GM21367 (cell line): ENCODE results near the gene SPNS2.

Experiments used
- ATAC-seq: cut with Tn5 transposase; IDR thresholded peaks from one replicate; pipeline ENCODE4 v1.9.1; 2021; ENCODE audit not compliant: unreplicated experiment

The SPNS2 gene

DNA sequence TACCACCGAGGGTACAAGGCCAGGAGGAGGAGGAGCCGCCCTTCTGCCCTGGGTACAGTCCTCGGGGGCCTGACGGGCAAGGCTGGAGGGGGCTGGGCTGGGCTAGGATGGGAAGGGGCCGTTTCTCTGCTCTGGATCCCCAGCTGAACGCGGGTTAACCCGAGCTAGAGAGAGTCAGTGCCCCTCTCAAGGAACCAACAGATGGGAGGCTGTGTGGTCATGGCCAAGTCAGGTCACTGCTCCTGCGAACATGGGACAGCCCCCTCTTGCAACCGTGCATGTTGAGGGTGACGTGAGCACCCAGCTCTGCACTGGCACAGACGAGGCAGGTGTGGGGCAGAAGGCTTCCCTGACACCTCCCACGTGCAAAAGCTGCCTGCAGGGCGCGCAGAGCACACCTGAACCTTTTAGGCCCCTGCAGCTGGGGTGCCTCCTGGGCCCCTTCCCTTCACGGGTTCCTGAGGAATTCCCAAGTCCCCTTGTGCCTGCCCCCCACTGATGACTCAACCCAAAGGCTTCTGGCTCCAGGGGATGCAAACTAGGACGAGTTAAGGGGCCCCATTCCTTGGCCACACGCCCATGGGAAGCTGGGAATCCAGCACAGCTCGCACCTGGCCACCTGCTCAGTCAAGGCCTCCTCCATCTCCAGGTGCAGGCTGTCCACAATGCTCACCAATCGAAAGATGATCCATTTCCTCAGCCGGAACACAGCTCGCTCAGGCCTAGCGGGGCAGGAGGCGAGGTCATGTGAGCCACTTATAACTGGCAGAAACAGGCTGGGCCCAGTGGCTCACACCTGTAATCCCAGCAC lies 50.2 kb downstream of the SPNS2 start:
- no peak for ATAC-seq

DNA sequence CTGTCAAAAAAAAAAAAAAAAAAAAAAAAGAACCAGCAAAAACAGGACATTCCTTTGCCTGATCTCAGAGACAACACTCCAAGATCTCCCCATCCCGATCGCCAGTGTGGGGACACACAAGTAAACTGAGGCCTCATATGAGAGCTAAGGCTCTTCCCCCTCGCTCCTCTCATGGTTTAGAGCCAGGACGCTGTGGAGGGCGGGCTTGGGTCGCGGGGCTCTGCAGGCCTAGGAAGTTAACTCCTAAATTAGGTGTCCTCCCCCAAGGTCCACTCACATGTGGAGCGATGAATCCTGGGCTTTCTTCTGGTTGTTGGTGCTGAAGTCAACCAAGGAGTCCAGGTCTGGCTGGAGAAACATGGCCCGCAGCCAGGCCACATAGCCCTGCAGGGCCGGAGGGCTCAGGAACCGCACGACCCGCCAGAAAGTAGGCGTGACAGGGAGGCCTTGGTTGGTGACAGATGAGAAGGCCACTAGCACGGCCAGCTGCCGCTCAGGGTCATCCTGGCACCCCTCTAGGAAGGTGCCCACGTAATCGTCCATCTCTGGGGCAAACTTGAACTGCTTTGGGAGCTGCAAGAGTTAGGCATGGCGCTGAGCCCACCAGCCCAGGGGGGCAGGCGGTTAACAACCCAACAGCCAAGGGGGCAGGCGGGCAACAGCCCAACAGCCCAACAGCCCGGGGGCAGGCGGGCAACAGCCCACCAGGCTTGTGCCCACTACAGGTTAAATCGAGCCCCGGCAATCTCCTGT lies 51.3 kb downstream of the SPNS2 start:
- no peak for ATAC-seq

DNA sequence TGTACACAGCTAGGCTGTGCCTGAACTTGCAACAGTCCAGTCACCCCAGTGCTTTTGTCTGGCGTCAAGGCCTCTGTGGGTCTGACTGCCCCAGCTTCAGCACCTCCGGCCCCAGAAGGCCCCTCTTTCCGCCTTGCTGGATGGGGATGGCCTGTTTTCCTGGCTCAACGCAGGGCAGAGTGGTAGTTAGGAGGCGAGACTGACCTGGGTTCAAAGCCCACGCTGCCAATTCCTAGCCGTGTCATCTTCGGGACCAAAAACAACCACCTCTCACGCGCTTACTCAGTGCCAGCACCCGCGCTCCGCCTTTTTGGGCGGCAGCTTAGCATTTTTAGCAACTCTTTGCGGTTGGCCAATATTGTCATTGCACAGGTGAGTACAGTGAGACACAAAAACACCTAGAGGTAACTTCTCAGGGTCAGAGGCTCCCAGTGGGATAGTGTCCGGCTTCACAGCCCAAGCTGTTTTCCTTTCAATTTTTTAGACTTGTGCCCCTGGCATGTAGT lies 51.9 kb downstream of the SPNS2 start:
- ATAC-seq, result no peak

DNA sequence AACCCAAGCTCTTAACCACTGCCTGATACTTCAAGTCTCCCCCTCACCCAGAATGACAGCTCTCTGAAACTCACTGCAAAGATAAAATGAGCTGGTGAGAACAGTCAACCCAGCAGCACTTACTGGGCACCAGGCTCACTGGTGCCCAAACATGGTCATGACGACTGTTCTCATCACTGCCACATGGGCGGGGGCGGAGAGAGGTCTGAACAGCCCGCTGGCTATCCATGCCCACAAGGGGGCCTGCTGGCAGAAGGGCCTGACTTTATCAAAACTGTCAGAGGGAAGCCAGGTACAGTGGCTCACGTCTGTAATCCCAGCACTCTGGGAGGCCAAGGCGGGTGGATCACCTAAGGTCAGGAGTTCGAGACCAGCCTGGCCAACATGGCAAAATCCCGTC lies 52.5 kb downstream of the SPNS2 start:
- ATAC-seq, result no peak

DNA sequence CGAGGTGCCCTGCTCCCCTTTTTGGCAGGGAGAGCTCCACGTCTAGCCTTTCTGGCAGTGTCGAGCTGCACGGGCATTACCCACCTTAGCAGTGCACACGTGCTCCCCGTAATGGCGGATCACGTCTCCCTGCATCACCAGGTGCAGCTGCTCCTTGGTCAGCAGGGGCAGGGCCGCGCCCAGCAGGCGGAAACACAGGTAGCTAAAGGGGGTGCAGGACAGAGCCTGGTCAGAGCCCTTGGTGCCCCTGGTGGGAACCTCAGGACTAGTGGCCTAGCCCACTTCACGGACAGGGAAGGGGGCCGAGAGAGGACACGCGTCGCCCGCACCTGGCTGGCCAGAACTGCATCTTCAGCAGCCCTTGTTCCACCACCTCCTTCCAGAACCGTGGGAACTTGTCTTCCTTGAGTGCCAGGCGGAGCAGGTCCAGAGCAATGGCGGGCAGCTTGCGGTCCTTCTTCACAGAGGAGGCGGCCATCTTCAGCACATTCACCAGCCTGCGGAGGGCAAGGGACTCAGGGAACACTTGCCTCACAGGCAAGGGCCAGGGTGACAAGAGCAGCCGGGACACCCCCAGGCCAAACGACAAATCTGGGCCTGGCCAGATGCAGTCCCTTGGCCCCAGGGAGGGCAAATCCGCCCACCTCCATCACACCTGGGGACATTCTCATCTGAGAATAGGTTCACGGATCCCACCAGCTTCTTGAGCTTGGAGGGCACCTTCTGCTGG lies 53.3 kb downstream of the SPNS2 start:
- no peak for ATAC-seq

DNA sequence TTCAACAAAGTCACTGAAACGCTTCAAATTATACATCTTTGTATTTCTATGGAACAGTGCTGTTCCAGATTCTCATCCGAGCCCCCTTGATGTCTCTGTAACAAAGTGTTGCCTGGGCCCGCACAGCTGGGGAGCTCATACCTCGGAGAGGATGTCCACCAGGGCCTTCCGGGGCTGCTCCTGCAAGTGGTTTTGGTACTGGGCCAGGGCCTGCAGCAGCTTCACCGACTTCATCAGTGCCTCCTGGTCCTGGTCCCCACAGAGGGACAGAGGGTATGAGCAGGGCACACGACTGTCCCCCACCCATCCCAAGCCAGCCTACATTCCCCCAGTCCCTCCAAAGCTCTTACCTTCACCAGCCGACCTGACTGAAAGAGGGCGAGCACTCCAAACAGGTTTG lies 55.0 kb downstream of the SPNS2 start:
- no peak for ATAC-seq

DNA sequence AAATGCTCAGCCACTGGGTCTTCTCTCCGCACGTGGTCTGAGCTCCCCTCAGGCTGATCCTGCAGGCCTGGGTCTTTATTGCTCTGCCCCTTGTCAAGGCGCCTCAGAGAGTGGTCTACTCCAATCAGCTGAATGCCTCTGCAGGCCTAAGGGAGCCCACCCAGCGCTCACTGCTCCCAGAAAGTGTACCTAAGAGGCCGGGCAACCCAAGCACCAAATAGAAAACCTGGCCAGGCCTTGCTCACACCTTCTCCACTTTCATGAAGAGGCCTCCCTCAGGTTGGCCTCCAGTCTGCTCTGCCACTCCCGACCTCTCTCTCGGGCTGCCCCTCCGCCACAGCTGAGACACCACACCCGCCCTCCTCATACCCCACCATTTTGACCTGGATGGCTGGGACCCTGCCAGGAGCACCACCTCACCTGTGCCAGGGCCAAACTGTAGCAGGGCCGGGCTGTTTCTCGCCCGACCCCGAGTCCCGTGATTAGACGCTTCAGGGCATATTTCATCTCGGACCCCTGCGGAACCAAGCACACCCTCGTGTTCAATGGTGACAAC lies 55.8 kb downstream of the SPNS2 start:
- ATAC-seq, result no peak

DNA sequence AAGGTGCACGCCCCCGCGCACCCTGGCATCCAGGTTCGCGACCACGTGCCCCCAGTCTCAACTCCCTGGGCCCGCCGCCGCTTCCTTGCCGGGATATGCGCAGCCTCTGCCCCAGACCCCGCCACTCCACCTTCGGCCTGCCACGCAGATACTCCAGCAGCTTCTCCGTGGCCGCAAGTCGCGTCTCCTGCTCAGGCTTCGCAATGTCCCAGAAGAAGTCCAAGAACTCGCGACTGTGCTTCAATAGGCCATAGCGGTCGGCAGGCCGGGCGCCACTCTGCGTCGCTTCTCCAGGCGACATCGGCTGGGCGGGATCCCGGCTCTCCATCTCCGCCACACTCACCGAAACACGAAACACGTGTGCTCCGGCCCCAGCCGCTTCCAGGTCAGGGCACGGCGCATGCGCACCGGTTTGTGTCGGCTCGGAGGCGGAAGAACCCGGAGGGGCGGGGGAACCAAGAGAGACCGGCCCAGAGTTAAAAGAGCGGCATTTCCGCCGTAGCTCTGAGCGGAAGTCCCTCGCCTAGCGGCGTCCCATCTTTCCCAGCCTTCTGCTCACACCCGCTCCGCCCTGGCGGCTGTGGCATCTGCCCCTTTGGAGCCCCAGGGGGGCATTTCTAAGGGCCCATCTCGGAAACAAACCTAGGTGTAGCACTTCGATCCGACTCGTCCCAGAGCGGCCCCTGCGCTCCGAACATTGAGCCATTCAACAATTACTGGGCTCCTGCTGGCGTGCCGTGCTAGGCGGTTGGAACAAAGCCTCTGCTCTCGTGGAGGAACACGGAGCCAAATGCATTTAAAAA lies 56.5 kb downstream of the SPNS2 start, which contains the start of gene MYBBP1A:
MYBBP1A (minus strand) TSS at position 388 of the 803 bp plus-strand sequence; CDS start at position 328, 60 bp downstream.
- ATAC-seq, result peak; percentile 64

DNA sequence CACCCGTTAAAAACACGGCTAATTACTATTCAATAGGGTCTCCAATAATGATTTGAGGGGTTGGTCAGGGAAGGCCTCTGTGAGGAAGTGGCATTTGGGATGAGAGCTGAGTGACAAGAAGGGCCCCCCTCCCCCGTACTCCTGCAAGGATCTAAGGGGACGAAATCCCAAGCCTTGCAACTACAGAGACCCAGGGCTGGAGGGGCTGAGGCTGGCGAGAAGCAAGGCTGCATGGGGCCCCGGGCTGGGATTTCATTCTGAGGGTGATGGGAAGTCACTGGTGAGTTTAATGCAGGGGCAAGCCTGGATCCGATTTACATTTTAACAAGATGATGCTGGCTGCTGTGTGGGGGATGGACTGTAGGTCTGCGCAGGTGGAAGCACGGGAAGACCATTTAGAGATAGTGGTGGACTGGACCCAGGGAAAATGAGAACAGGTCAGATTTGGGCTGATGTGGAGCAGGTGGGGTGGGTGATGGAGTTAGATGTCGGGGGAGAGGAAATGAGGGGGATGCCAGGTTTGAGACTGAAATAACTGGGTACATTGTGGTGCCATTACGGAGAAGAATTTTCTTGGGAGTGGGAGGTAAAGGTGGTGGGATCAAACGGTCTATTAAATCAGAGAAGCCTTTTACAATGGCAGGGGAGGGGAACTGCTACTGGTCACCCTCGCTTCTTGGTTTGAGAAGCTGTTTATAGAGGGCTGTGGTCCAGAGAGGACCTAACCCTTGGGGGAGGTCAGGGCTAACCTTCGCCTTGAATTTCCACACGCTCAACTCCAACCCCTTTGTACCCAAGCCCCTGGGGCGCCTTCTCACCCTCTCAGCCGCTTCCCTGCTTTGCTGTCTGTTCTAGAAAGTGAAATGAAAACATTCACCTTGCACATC lies 57.4 kb downstream of the SPNS2 start:
- ATAC-seq, result no peak

DNA sequence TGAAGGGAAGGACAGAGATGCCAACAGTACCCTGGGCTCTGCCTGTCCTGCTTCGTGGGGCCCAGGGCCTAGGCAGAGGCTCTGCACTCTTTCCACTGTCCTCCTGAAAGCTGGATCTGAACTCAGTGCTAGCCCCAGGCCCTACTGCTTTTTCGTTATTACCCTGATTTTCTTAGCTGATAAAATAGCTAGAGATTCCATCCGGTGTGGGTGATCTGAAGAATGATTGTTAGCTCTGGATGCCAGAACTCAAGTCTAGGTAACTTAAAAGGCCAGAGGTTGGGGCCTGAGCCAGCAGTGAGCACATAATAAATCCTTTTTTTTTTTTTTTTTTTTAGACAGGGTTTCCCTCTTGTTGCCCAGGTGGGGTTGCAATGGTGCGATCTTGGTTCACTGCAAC lies 58.3 kb downstream of the SPNS2 start:
- no peak for ATAC-seq

DNA sequence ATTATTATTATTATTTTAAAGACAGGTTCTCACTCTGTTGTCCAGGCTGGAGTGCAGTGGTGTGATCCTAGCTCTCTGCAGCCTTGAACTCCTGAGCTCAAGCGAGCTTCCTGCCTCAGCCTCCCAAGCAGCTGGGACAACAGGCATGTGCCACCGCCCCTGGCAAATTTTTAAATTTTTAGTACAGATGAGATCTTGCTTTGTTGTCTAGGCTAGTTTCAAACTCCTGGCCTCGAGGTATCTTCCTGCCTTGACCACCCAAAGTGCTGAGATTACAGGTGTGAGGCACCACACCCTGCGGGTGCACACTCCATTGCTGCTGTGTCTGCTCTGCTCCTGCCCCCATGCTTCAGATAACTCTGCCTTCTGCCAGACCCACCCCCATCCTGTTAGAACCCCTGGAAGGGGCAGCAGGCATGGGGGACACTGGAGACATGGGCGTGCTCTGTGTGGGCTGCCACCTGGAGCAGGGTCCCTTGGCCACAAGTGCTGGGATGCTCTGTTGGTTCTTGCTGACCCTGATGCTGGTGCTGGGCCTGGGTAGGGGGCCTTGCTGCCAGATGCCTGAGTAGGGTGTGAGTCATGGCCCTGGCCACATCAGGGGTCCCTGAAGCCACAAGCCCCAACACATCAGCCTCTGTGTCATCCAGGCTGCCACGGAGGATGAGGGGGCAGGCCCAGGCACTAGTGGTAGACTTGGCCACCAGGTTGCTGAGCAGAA lies 59.1 kb downstream of the SPNS2 start:
- no peak for ATAC-seq

DNA sequence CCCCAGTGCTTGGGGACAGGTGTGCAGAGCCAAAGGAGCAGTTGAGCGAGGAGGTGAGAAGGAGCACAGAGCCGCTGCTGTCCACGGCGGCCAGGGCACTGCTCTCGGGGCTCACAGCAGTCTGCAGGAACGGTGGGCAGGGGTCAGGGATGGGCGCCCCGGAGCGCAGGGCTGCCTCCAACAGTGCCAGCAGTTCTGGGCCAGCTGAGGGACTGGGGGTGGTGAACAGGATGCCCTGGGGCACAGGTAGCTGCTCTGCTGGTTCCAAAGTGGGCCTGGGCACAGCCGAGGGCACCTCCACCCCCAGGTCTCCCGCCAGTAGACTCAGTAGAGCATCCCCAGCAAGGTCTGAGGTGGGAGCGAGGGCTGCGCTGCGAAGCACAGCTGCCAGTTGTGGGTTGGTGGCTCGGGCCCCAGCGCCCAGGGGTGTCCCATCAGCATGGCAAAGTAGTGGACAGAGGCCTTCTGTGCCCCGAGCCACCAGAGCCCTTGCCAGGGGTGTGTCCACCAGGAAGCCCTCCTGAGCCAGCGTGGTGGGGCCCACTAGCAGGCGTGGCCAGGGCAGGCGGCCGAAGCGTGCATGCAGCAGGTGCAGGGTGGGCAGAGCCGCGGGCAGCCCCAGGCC lies 59.8 kb downstream of the SPNS2 start:
- no peak for ATAC-seq

DNA sequence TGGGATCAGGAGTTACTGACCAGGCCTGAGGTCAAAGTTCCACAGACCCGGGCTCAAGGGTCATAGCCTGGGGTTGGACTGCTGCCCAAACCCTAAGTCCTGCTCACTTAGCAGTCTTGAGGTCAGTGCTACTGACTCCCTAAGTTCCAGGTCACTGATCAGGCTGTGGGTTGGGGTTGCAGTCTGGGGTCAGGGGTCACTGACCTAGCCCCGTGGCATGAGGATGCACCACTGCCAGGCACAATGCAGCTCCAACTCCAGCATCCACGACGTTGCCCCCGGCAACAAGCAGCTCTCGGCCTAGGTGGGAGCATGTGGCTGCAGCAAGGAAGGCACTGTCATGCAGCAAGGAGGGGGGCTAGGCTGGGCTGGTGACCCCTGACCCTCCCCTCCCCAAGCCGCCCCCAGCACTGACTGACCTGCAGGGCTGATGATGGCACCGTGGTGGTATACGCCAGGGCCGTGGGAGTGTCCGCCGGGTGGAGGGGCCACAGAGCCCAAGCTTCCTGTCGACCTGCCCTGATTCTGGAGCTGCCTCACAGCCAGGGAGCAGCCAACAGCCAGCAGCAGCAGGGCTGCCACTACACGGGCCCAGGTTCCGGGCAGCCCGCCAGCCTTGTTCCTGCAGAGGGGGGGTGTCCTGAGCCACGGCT lies 60.6 kb downstream of the SPNS2 start:
- no peak for ATAC-seq

DNA sequence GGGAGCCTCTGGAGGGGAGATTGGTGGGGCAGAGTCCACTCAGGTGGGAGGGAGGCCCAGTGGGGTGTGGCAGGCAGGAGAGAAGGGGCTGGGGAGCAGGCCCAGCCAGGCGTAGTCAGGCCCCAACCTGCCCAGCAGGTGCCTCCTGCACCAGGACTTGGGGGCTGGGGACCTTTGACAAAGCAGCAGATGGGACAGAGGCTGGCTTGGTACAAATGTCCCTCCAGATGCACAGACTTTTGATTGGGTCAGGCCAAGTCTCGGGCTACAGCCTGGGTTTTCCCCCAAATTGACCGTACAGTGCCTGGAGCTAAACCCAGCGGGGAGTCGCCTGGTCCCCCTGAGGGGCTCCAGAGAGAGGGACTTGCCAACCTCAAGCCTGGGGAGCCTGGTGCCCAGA lies 61.3 kb downstream of the SPNS2 start:
- no peak for ATAC-seq

DNA sequence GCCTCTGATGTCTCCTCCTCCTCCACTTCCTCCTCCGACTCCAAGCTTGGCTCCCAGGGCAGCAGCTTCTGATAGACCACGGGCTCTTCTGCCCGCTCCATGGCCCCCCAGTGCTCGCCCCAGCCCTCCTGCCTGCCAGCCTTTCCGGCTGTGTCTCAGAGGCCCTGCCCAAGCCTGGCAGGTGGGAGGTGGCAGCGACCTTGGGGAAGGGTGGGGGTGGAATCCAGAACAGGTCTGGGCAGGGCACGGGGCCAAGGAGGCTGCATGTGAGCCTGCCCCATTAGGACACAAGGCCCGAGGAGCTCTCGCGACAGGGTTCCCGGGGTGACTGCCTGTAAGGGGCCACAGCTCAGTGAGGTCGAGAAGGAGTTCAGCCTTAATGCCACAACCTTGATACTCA lies 61.7 kb downstream of the SPNS2 start, which contains the start of gene GGT6:
GGT6 (minus strand) TSS at position 157 of the 400 bp plus-strand sequence; CDS start at position 101, 56 bp downstream.
- ATAC-seq, result no peak

DNA sequence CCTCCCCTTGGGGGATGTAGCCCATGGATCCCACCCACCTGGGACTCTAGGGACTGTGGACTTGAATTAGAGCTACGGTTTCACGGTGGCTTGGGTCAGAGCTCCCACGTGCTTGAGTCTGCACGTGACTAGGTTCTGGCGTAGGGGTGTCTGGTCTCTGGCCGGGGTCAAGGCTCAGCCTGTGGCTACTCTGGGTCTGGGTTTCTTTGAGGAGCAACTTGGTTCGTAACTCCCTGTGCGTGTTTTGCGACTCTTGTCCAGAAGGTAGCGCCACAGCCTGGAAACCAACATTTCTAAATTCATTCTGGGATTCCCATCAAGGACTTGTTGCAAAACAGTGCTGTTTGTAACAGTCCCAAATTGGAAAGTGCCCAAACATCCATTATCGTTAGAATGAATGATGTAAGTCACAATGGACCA lies 62.2 kb downstream of the SPNS2 start:
- no peak for ATAC-seq
